A549 (cell line): ENCODE data around the gene SLC2A13. TPM values are rescaled to one million over a fixed set of nuclear protein-coding genes. Genes with fewer than 3 reads are reported as not detected.

Experiments used
- ATAC-seq, 2 experiments: fragments of 200-7000 bp in 1 of 2; fragments of >200 bp in 1 of 2; cut with Nextera tagmentation in 1 of 2; cut with Tn5 transposase in 1 of 2; 3 replicates each; pipeline versions ENCODE4 v1.8.0 to v1.9.1; 2018 to 2020; ENCODE audit warnings: mild to moderate bottlenecking in 1 of 2, moderate library complexity in 1 of 2
- CTCF ChIA-PET: fragments of 300-600 bp; sonication (Branson Sonifier 250); formaldehyde crosslinking; extraction: SDS; loops from one replicate; lab custom pipeline; 2021; ENCODE audit warnings: antibody characterized with exemption, inconsistent platforms; lab: Yijun Ruan, JAX
- POLR2A ChIA-PET: fragments of 350-600 bp; formaldehyde crosslinking; extraction: SDS; loops from one replicate; lab custom pipeline; 2021; ENCODE audit warnings: antibody characterized with exemption, inconsistent platforms; lab: Yijun Ruan, JAX
- DNase-seq, 2 experiments: peaks; one replicate each; pipeline versions ENCODE4 v3.0.0 to v3.0.0-alpha.2; 2011 to 2016; ENCODE audit warnings: low read depth in 1 of 2, low spot score in 1 of 2
- FAIRE-seq: peaks from 2 replicates; lab custom pipeline; 2011; peaks lifted over from hg19 to GRCh38; lab: Jason Lieb, UNC
- H3K27ac ChIP-seq, 2 experiments: fragments of >200 bp; sonication (Bioruptor Twin); formaldehyde crosslinking; 3 replicates each; pipeline ENCODE4 v1.5.1; 2016 to 2017
- H3K4me1 ChIP-seq: fragments of >200 bp; sonication (Bioruptor Twin); formaldehyde crosslinking; 3 replicates; pipeline ENCODE4 v1.6.1; 2016
- H3K4me2 ChIP-seq: fragments of >200 bp; sonication (Bioruptor Twin); formaldehyde crosslinking; 3 replicates; pipeline ENCODE4 v1.6.1; 2016
- H3K4me3 ChIP-seq: fragments of >200 bp; sonication (Bioruptor Twin); formaldehyde crosslinking; 3 replicates; pipeline ENCODE4 v1.5.1; 2016
- H3K9me3 ChIP-seq: fragments of >200 bp; sonication (Bioruptor Twin); formaldehyde crosslinking; 3 replicates; pipeline ENCODE4 v1.6.1; 2016
- BHLHE40 ChIP-seq: IDR thresholded peaks from 2 replicates; pipeline ENCODE4 v1.6.1; 2012; ENCODE audit warnings: low read depth, low read length, inconsistent platforms
- CBX8 ChIP-seq: fragments of 200-600 bp; sonication (generic); IDR thresholded peaks from 2 replicates; pipeline ENCODE4 v1.6.1; 2016
- CEBPB ChIP-seq, 2 experiments: fragments of >200 bp in 1 of 2; sonication (Bioruptor Twin) in 1 of 2; formaldehyde crosslinking in 1 of 2; IDR thresholded peaks; 2 replicates each; pipeline ENCODE4 v1.6.1; 2012 to 2016
- CHD2 ChIP-seq: fragments of 150-350 bp; IDR thresholded peaks from 2 replicates; pipeline ENCODE4 v1.6.1; 2014; ENCODE audit warnings: low read length; ENCODE audit not compliant: partially characterized antibody
- CHD4 ChIP-seq: fragments of 200-600 bp; sonication (generic); IDR thresholded peaks from 2 replicates; pipeline ENCODE4 v1.6.1; 2016; ENCODE audit warnings: antibody characterized with exemption, mild to moderate bottlenecking, borderline replicate concordance
- CTCF ChIP-seq: fragments of >200 bp; sonication (Bioruptor Twin); formaldehyde crosslinking; IDR thresholded peaks from 3 replicates; pipeline ENCODE4 v1.5.1; 2016
- E2F6 ChIP-seq: IDR thresholded peaks from 2 replicates; pipeline ENCODE4 v1.6.1; 2012; ENCODE audit warnings: low read depth, borderline replicate concordance
- EHF ChIP-seq: fragments of 250-450 bp; sonication (Bioruptor Pico); IDR thresholded peaks from 2 replicates; pipeline ENCODE4 v1.5.0; 2020; ENCODE audit warnings: mild to moderate bottlenecking
- EHMT2 ChIP-seq: fragments of 200-600 bp; sonication (generic); IDR thresholded peaks from 2 replicates; pipeline ENCODE4 v1.6.1; 2016; ENCODE audit warnings: antibody characterized with exemption, low read depth, mild to moderate bottlenecking, moderate library complexity
- EP300 ChIP-seq, 2 experiments: fragments of >200 bp; sonication (Bioruptor Twin); formaldehyde crosslinking; IDR thresholded peaks; 2 replicates in 1 of 2; 3 replicates in 1 of 2; pipeline ENCODE4 v1.6.1; 2016 to 2017
- ESRRA ChIP-seq: fragments of 150-350 bp; IDR thresholded peaks from 2 replicates; pipeline ENCODE4 v1.6.1; 2014; ENCODE audit warnings: mild to moderate bottlenecking, low read length, borderline replicate concordance
- FOSB ChIP-seq: fragments of 250-450 bp; sonication (Bioruptor Pico); IDR thresholded peaks from 2 replicates; pipeline ENCODE4 v1.5.0; 2020; ENCODE audit warnings: mild to moderate bottlenecking, moderate library complexity
- FOXS1 ChIP-seq: fragments of 250-450 bp; sonication (Bioruptor Pico); IDR thresholded peaks from 2 replicates; pipeline ENCODE4 v1.5.0; 2020; ENCODE audit warnings: mild to moderate bottlenecking, moderate library complexity
- GATA3 ChIP-seq: IDR thresholded peaks from 2 replicates; pipeline ENCODE4 v1.6.1; 2012; ENCODE audit warnings: borderline replicate concordance
- HDAC2 ChIP-seq: fragments of 200-600 bp; sonication (generic); IDR thresholded peaks from 2 replicates; pipeline ENCODE4 v1.6.1; 2016
- HEYL ChIP-seq: fragments of 250-450 bp; sonication (Bioruptor Pico); IDR thresholded peaks from 2 replicates; pipeline ENCODE4 v1.8.0; 2021; ENCODE audit warnings: mild to moderate bottlenecking, moderate library complexity
- HMGXB4 ChIP-seq: fragments of 250-450 bp; sonication (Bioruptor Pico); IDR thresholded peaks from 2 replicates; pipeline ENCODE4 v1.5.0; 2021; ENCODE audit warnings: mild to moderate bottlenecking, moderate library complexity, borderline replicate concordance
- HOXA7 ChIP-seq: fragments of 250-450 bp; sonication (Bioruptor Pico); IDR thresholded peaks from 2 replicates; pipeline ENCODE4 v1.5.0; 2020; ENCODE audit warnings: mild to moderate bottlenecking, moderate library complexity
- HOXB13 ChIP-seq: fragments of 250-450 bp; sonication (Bioruptor Pico); IDR thresholded peaks from 2 replicates; pipeline ENCODE4 v1.5.0; 2020; ENCODE audit warnings: low read depth, mild to moderate bottlenecking, moderate library complexity
- JUN ChIP-seq, 2 experiments: fragments of >200 bp; sonication (Bioruptor Twin); formaldehyde crosslinking; IDR thresholded peaks; 2 replicates in 1 of 2; 3 replicates in 1 of 2; pipeline ENCODE4 v1.6.1; 2016 to 2017
- JUNB ChIP-seq: fragments of >200 bp; sonication (Bioruptor Twin); formaldehyde crosslinking; IDR thresholded peaks from 2 replicates; pipeline ENCODE4 v1.6.1; 2016
- KDM1A ChIP-seq: fragments of 200-600 bp; sonication (generic); IDR thresholded peaks from 2 replicates; pipeline ENCODE4 v1.6.1; 2016; ENCODE audit warnings: low read depth, mild to moderate bottlenecking
- KDM5A ChIP-seq: fragments of 200-600 bp; sonication (generic); IDR thresholded peaks from 2 replicates; pipeline ENCODE4 v1.6.1; 2016; ENCODE audit warnings: antibody characterized with exemption, mild to moderate bottlenecking
- MAFK ChIP-seq: fragments of 450-650 bp; IDR thresholded peaks from 2 replicates; pipeline ENCODE4 v1.6.1; 2014; ENCODE audit not compliant: partially characterized antibody
- MAZ ChIP-seq: fragments of 150-350 bp; IDR thresholded peaks from 2 replicates; pipeline ENCODE4 v1.6.1; 2014; ENCODE audit warnings: antibody characterized with exemption, low read depth, low read length, borderline replicate concordance
- MYC ChIP-seq: IDR thresholded peaks from 2 replicates; pipeline ENCODE4 v1.6.1; 2012; ENCODE audit warnings: mild to moderate bottlenecking, inconsistent platforms, low read length, improper control_type of control experiment, borderline replicate concordance
- NR3C1 ChIP-seq: fragments of >200 bp; sonication (Bioruptor Twin); formaldehyde crosslinking; IDR thresholded peaks from 3 replicates; pipeline ENCODE4 v1.6.1; 2017
- POLR2A ChIP-seq: IDR thresholded peaks from 2 replicates; pipeline ENCODE4 v1.6.1; 2012; ENCODE audit warnings: mild to moderate bottlenecking, low read length
- RAD21 ChIP-seq, 2 experiments: fragments of >200 bp in 1 of 2; sonication (Bioruptor Twin) in 1 of 2; formaldehyde crosslinking in 1 of 2; IDR thresholded peaks in 1 of 2; conservative IDR thresholded peaks in 1 of 2; 2 replicates in 1 of 2; 3 replicates in 1 of 2; pipeline ENCODE4 v1.6.1; 2012 to 2018; ENCODE audit warnings: inconsistent platforms in 1 of 2
- RCOR1 ChIP-seq: fragments of 150-350 bp; IDR thresholded peaks from 2 replicates; pipeline ENCODE4 v1.6.1; 2014; ENCODE audit warnings: antibody characterized with exemption, low read length, low read depth
- SMC3 ChIP-seq: fragments of >200 bp; sonication (Bioruptor Twin); formaldehyde crosslinking; IDR thresholded peaks from 3 replicates; pipeline ENCODE4 v1.6.1; 2018; ENCODE audit warnings: inconsistent platforms
- SREBF2 ChIP-seq: fragments of 450-650 bp; IDR thresholded peaks from 2 replicates; pipeline ENCODE4 v1.6.1; 2014; ENCODE audit warnings: mild to moderate bottlenecking, moderate library complexity
- TFCP2L1 ChIP-seq: fragments of 250-450 bp; sonication (Bioruptor Pico); IDR thresholded peaks from 2 replicates; pipeline ENCODE4 v1.5.0; 2021; ENCODE audit warnings: mild to moderate bottlenecking
- ZC3H11A ChIP-seq: fragments of 450-650 bp; IDR thresholded peaks from 2 replicates; pipeline ENCODE4 v1.6.1; 2014; ENCODE audit warnings: antibody characterized with exemption, mild to moderate bottlenecking
- ZFP36 ChIP-seq: fragments of 450-650 bp; IDR thresholded peaks from 2 replicates; pipeline ENCODE4 v1.6.1; 2014; ENCODE audit warnings: borderline replicate concordance; ENCODE audit not compliant: partially characterized antibody
- ZNF302 ChIP-seq: fragments of 250-450 bp; sonication (Bioruptor Pico); IDR thresholded peaks from 2 replicates; pipeline ENCODE4 v1.9.0; 2021; ENCODE audit warnings: inconsistent platforms, mild to moderate bottlenecking, moderate library complexity
- WGBS: methylation state at CpG from one replicate; pipeline ENCODE4 v1.1.6; 2017; ENCODE audit errors: missing lambda C conversion rate; 5-methylcytosine and 5-hydroxymethylcytosine counted together
- polyA plus RNA-seq, 4 experiments: library from polyadenylated mRNA; depleted of rRNA in 3 of 4; stranded (reverse); fragments of >200 nt; fragmentation: RNase III in 1 of 4; extraction: RNeasy Plus Mini Kit Qiagen cat#74134 plus additional on column Dnase treatment in 1 of 4; gene quantifications; 2 replicates in 3 of 4; 3 replicates in 1 of 4; pipeline ENCODE4 v1.2.3, GENCODE V29; 2011 to 2017

SLC2A13 gene
- polyA plus RNA-seq, 2 of the 4 experiments (the other 2 are of a cell fraction), result 4.5 to 8.2 TPM

- Histone ChIP-seq H3K4me3 (no peak overlapping the region), H3K4me1 (no peaks in the 10 kb centered on the region), H3K4me2 (no peak overlapping the region), H3K27ac (no peak overlapping the region), H3K9me3 (no peaks in the 10 kb centered on the region)
- ChIA-PET CTCF (no interaction called here), POLR2A (no interaction called here)
- TF ChIP-seq GATA3 (no peak), HOXB13 (no peak), HDAC2 (no peak), BHLHE40 (no peak), SREBF2 (no peak), RAD21 (conservative IDR thresholded peaks at IDR 0.05 in 1 of 2, IDR thresholded peaks at IDR 0.05 in 1 of 2) (no peak), KDM5A (no peak), MYC (no peak), CTCF (no peak), NR3C1 (no peak), ZFP36 (no peak), JUNB (no peak), CHD2 (no peak), EHMT2 (no peak), POLR2A (no peak), CHD4 (no peak), HMGXB4 (CRISPR knock-in tag) (no peak), FOSB (CRISPR knock-in tag) (no peak), EP300 (IDR thresholded peaks at IDR 0.05) (no peak)
- DNase-seq (no peak), ATAC-seq (no peak), FAIRE-seq (no peak)
- 42% methylated on average over 2 of the region's 2 CpGs for WGBS
Measured at GRCh38 chr12:39860695-39861094, 245.2 kb downstream of the SLC2A13 start.

- no peak for FAIRE-seq
- Histone ChIP-seq H3K4me2 (no peak overlapping the region), H3K27ac (no peak overlapping the region), H3K4me1 (no peaks in the 10 kb centered on the region), H3K4me3 (no peak overlapping the region), H3K9me3 (no peaks in the 10 kb centered on the region)
- TF ChIP-seq POLR2A (no peak), HOXB13 (no peak), ESRRA (no peak), HOXA7 (CRISPR knock-in tag) (no peak), FOSB (CRISPR knock-in tag) (no peak), KDM1A (no peak), CEBPB (IDR thresholded peaks at IDR 0.05) (no peak)
- CTCF ChIA-PET, result no interaction called here
- DNase-seq, result no peak
- ATAC-seq, result no peak
- POLR2A ChIA-PET, result no interaction called here
- WGBS, result 70% methylated on average over 2 of the region's 2 CpGs
Measured at GRCh38 chr12:39853003-39853402, 252.9 kb downstream of the SLC2A13 start.

- FAIRE-seq (no peak), DNase-seq (no peak)
- CTCF ChIA-PET, result no interaction called here
- Histone ChIP-seq H3K27ac (no peak overlapping the region), H3K9me3 (no peaks in the 10 kb centered on the region)
- POLR2A ChIA-PET, result no interaction called here
- no peak for TF ChIP-seq TFCP2L1 (CRISPR knock-in tag)
- no peak for TF ChIP-seq ZC3H11A
- no peak for TF ChIP-seq JUNB
- TF ChIP-seq EHF (CRISPR knock-in tag), result no peak
- no peak for TF ChIP-seq HEYL
- TF ChIP-seq GATA3, result no peak
- TF ChIP-seq JUN (IDR thresholded peaks at IDR 0.05), result no peak
- TF ChIP-seq CHD4, result no peak
- TF ChIP-seq E2F6, result no peak
- TF ChIP-seq MAZ, result no peak
- TF ChIP-seq SMC3, result no peak
- TF ChIP-seq ZNF302 (CRISPR knock-in tag), result no peak
- TF ChIP-seq FOXS1 (CRISPR knock-in tag), result no peak
- TF ChIP-seq EP300 (IDR thresholded peaks at IDR 0.05), result no peak
- no peak for TF ChIP-seq CEBPB (IDR thresholded peaks at IDR 0.05)
- TF ChIP-seq CBX8, result no peak
- TF ChIP-seq MAFK, result no peak
- TF ChIP-seq RCOR1, result no peak
- TF ChIP-seq, all 56 proteins: peak for 0
- 85% methylated on average over 1 of the region's 1 CpG for WGBS
- Histone ChIP-seq H3K4me3 (no peak overlapping the region), H3K4me1 (no peaks in the 10 kb centered on the region), H3K4me2 (no peak overlapping the region)
- ATAC-seq, result no peak
Measured at GRCh38 chr12:39852346-39852745, 253.5 kb downstream of the SLC2A13 start.
